ENCODE data around the gene MAEA.

The MAEA gene

GRCh38 chr4:1338752-1339414 lies 49.2 kb downstream of the MAEA start:
- Histone ChIP-seq H3K27ac (no peak overlapping the region), H3K4me3 (ENCODE audit: low read depth, low read length) (no peak overlapping the region), H3K9me3 (ENCODE audit: control insufficient read depth, low read length) (no peaks in the 10 kb centered on the region), H3K4me1 (no peaks in the 10 kb centered on the region), H3K36me3 (ENCODE audit: control insufficient read depth, insufficient read depth, low read length) (no peaks in the 10 kb centered on the region), H3K9ac (no peak overlapping the region), H3K79me2 (no peaks in the 10 kb centered on the region), H3K27me3 (ENCODE audit: control insufficient read depth, insufficient read depth, low read length) (no peaks in the 10 kb centered on the region), H2AFZ (no peak overlapping the region), H3K4me2 (ENCODE audit: low read length) (no peak overlapping the region)
- no peak for TF ChIP-seq CTCF (IDR thresholded peaks at IDR 0.05)

- no peaks in the 10 kb centered on the region for H3K36me3 ChIP-seq (ENCODE audit: control insufficient read depth, insufficient read depth, low read length)
- TF ChIP-seq CTCF (IDR thresholded peaks at IDR 0.05) = no peak
- H3K4me3 ChIP-seq (ENCODE audit: low read depth, low read length) = no peak overlapping the region
- H3K79me2 ChIP-seq = no peaks in the 10 kb centered on the region
- no peak overlapping the region for H3K9ac ChIP-seq
- H3K9me3 ChIP-seq (ENCODE audit: control insufficient read depth, low read length) = no peaks in the 10 kb centered on the region
- no peak overlapping the region for H2AFZ ChIP-seq
- no peaks in the 10 kb centered on the region for H3K4me1 ChIP-seq
- no peaks in the 10 kb centered on the region for H3K27me3 ChIP-seq (ENCODE audit: control insufficient read depth, insufficient read depth, low read length)
- no peak overlapping the region for H3K27ac ChIP-seq
- H3K4me2 ChIP-seq (ENCODE audit: low read length) = no peak overlapping the region
Observed at GRCh38 chr4:1339489-1339888, 49.8 kb downstream of the MAEA start.

GRCh38 chr4:1340181-1340747 lies 50.6 kb downstream of the MAEA start:
- no peaks in the 10 kb centered on the region for H3K27me3 ChIP-seq (ENCODE audit: control insufficient read depth, insufficient read depth, low read length)
- H3K4me3 ChIP-seq (ENCODE audit: low read depth, low read length) = no peak overlapping the region
- H3K9ac ChIP-seq = no peak overlapping the region
- no peaks in the 10 kb centered on the region for H3K4me1 ChIP-seq
- H3K4me2 ChIP-seq (ENCODE audit: low read length) = no peak overlapping the region
- no peak overlapping the region for H3K27ac ChIP-seq
- no peaks in the 10 kb centered on the region for H3K36me3 ChIP-seq (ENCODE audit: control insufficient read depth, insufficient read depth, low read length)
- H3K9me3 ChIP-seq (ENCODE audit: control insufficient read depth, low read length) = no peaks in the 10 kb centered on the region
- no peaks in the 10 kb centered on the region for H3K79me2 ChIP-seq
- no peak for TF ChIP-seq CTCF (IDR thresholded peaks at IDR 0.05)
- H2AFZ ChIP-seq = no peak overlapping the region

- Histone ChIP-seq H3K4me3 (ENCODE audit: low read depth, low read length) (no peak overlapping the region), H3K9ac (no peak overlapping the region), H3K36me3 (ENCODE audit: control insufficient read depth, insufficient read depth, low read length) (no peaks in the 10 kb centered on the region), H2AFZ (no peak overlapping the region), H3K4me2 (ENCODE audit: low read length) (no peak overlapping the region), H3K9me3 (ENCODE audit: control insufficient read depth, low read length) (no peaks in the 10 kb centered on the region), H3K4me1 (no peaks in the 10 kb centered on the region), H3K27ac (no peak overlapping the region), H3K79me2 (no peaks in the 10 kb centered on the region), H3K27me3 (ENCODE audit: control insufficient read depth, insufficient read depth, low read length) (no peaks in the 10 kb centered on the region)
- no peak for TF ChIP-seq CTCF (IDR thresholded peaks at IDR 0.05)
Observed at GRCh38 chr4:1340861-1341260, 51.2 kb downstream of the MAEA start.

GRCh38 chr4:1342003-1342402 lies 52.3 kb downstream of the MAEA start:
- no peak overlapping the region for H3K9ac ChIP-seq
- no peaks in the 10 kb centered on the region for H3K9me3 ChIP-seq (ENCODE audit: control insufficient read depth, low read length)
- no peak for TF ChIP-seq CTCF (IDR thresholded peaks at IDR 0.05)

More at GRCh38 chr4:1342003-1342402, 52.3 kb downstream of the MAEA start:
- Histone ChIP-seq H2AFZ (no peak overlapping the region), H3K79me2 (no peaks in the 10 kb centered on the region), H3K4me1 (no peaks in the 10 kb centered on the region), H3K36me3 (ENCODE audit: control insufficient read depth, insufficient read depth, low read length) (no peaks in the 10 kb centered on the region), H3K4me2 (ENCODE audit: low read length) (no peak overlapping the region), H3K4me3 (ENCODE audit: low read depth, low read length) (no peak overlapping the region), H3K27ac (no peak overlapping the region), H3K27me3 (ENCODE audit: control insufficient read depth, insufficient read depth, low read length) (no peaks in the 10 kb centered on the region)
